GM19193 (cell line): ENCODE data around the gene CTSZ.

ENCODE experiments used
- POLR2A ChIP-seq: IDR thresholded peaks from 4 replicates; pipeline ENCODE4 v1.6.1; 2011; ENCODE audit not compliant: insufficient read depth, insufficient read length; ENCODE audit errors: extremely low read depth

CTSZ gene

DNA sequence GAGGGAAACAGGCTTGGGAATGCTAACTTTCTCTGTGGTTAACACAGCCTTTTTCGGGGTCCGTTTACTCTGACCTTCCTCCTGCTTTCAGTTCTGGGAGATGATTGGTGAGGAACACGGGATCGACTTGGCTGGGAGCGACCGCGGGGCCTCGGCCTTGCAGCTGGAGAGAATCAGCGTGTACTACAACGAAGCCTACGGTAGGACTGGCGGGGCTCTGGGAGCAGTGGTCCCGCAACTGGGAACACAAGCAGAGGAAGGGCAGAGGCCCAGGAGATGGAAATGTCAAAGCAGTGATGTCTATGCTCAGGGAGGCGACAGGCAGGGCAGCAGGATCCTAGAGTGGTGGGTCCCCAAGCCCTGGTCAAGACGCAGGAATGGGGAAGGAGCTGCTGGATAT lies 15.7 kb upstream of the CTSZ start:
- TF ChIP-seq POLR2A: no peak

DNA sequence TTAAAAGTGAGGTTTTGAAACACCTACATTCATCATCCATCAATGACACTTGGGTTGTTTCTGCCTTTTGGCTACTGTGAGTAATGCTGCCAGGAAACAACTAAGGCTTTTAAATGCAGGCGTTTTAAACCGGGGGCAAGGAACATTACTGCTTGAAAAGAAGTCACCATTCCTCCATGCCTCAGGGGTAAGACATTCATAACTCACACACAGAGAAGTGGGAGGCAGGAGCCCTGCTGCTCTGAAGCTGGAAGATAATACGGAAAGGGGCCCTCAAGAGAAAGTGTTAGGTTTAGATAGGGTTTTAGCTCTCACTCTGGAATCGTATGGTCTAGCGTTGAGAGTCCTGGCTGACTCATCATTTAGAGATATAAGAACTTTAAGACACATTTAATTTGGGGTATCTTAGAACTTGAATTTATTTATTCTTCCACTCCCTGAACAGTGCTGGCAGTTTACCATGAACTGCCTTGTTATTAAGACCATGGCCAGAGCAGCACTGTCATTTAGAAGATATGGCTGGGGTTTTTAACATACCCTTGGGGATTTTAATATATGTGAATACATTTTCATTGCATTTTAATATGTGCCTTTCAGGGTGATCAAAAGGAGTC lies 14.0 kb upstream of the CTSZ start:
- TF ChIP-seq POLR2A: no peak

DNA sequence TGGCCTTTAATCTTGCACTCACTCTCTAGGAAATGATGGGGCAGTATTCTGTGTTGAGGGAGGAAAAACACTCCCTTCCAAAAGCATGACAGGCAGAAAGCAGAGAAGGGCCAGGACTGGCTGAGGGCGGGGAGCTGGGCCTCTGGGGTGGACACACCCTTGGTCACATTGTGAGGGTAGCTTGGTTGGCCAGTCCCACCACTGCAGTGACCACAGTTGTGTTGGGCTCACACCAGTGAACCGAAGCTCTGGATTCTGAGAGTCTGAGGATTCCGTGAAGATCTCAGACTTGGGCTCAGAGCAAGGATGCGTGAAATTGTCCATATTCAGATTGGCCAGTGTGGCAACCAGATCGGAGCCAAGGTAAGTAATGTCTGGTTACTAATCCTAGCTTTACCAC lies 12.2 kb upstream of the CTSZ start, which contains the start of gene TUBB1:
TUBB1 (plus strand) TSS at position 213 of the 400 bp plus-strand sequence; CDS start at position 307, 94 bp downstream.
- TF ChIP-seq POLR2A: no peak

DNA sequence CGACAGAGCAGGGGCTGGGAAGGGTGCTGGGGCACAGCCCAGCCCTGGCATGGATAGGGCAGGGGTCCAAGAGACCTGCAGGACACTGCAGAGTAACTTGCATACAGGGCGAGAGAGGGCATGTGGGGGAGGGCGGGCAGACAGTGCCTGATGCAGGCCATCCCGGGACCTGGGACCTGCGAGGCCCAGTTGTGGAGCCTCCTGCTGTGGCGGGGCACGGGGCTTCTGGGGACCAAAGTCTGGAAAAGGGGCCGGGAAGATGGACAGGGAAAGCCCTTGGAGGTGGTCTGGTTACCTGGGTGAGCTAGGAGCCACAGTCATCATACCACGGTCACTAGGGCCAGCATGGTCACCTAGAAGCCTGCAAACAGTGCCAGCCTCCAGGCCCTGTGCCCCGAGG lies 11.8 kb upstream of the CTSZ start:
- no peak for TF ChIP-seq POLR2A

DNA sequence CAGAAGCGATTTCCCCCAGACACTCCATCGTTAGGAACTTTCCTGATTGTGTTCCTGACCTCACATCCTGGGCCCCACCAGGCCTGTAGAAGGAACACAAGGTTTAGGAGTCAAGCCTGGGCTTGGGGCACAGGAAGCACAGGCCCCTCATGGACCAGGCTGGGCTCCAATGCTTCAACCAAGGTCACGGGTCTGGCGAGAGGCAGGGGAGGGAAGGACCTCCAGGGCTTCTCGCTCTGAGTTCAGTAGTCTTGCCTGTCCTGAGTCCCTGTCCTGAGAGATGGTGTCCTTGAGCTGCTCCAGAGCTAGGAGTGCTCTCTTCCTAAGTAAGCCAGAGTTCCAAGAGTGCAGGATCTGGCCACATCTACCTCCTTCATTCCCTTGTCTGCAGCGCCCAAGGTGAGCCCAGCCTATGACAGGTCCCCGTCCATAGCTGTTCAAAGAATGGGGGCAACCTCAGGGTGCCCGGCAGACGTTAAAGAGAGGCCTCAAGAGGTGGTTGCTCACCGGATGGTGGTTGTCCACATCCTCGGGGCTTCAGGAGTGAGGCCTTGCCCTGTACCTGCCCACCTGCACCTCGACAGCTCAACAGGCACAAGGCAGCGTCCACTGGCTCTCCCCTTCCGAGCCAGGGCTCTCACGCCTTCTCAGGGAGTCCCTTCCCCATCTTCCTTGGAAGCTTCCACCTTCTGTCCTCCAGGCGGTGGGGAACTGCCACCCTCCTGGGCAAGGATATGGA lies 10.6 kb upstream of the CTSZ start:
- no peak for TF ChIP-seq POLR2A

DNA sequence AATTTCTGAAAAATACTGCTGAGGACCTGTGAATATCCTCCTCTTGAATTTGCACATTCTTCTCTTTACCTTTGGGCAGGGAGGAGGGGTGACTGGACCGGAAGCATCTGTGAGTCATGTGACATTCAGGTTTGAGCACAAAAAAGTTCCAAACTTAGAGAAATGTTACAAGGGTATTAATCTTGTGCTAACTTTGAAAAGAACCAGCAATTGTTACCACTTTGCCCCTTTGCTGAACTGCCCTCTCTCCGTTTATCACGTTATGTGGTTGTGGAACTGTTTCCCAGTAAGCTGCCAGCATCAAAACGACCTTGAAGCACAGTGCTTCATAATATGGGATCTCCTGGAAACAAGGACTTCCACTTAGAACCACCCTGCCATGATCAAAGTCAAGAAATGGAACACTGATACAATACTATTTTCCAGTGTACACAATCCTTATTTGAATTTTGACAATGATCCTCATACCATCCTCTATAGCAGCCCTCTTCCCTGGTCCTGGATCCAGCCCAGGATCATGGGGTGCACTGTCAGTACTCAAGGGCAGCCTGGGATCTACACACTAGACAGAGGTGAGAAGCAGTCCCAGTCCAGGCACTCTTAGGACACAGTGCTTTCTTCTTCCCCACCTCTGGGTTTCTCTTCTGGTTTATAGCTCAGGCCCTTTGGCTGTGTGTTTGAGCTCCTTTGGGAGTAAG lies 9.9 kb upstream of the CTSZ start:
- no peak for TF ChIP-seq POLR2A

DNA sequence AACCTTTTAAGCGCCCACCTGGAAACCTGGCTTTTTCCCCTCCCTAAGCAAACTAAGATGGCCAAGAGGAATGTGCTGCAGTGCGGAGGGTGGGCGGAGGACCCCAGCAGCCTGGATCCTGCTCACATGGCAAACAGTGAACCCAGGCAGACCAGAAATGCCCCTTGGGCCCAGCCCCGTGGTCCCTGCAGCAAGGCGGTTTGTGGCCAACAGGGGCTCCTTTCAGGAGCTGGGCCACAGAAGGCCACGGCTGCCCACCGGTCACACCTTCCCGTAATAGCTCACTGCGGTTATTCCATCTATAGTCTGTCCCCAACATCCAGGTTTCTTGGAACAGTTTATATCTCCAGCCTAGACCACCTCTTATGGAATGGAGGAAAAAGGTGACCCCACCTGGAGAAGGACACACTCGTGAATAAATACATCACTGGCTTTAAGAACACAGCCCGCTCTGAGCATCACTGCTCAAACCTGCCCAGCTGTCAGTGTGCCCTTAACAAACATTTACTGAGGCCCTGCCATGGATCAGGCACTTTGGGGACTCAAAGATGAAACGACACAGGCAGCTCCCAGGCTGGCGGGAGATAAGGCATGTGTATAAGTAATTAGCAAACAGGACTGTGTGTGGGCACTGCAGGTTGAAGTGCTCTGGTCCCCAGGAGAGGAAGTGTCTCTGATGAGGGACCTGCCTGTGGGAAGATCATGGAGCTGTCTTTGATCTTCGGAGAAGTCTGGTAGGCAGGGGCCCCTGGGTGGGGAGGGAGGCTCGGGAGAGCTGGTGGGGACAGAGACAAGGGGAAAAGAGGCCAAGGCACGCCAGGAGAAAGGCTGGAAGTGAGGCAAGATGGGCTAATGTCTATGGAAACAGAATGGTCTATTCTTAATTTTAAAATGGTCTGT lies 9.0 kb upstream of the CTSZ start:
- TF ChIP-seq POLR2A: no peak

DNA sequence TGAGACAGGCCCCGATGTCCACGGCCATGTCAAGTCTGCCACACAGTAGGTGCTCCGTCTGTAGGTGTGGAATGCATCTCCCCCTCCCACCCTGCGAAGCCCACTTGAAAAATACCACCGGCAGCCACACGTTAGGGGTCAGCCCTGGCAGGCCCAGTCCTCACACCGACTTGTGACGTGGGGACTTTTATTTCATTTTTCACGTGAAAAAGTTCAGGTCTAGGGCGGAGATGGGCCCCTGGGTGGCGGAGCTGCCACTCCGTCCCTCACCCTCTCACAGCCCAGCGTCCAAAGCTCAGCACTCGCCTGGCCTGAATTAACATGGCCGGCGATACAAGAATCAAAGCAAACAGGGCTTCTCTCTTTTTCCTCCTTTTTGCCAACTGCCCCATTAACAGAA lies 8.4 kb upstream of the CTSZ start:
- TF ChIP-seq POLR2A: no peak

DNA sequence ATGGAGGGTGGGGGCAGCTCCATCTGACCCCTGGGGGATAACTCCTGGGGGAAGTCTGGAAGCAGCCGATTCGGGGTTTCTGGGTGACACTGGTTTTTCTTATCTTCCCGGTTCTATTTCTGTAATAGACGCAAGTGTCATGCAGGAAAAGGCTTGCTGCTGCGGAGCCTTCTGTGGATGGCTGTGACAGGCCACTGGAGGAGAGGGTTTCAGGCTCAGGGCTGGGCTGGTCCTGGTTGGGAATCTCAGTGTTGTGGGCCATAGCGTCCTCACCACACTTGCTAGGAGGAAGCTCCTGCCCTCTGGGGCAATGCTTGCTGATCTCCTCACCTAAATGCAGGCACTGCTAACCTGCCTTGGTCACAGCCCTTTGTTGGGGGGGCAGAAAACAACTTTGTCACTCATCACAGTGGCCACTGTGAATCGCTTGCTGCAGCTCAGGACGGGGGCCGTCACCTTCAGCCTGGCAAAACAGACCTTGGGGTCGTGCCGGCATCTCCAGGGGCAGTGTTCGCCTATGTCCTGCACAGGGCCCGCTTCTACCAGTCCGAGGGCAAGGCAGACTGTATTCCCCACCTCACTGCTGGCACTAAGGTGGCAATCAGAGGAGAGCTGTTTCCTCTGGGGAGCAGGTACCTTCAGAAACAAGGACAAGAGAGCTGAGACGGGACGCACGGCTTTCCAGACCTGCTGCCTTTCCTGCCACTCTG lies 7.8 kb upstream of the CTSZ start:
- no peak for TF ChIP-seq POLR2A

DNA sequence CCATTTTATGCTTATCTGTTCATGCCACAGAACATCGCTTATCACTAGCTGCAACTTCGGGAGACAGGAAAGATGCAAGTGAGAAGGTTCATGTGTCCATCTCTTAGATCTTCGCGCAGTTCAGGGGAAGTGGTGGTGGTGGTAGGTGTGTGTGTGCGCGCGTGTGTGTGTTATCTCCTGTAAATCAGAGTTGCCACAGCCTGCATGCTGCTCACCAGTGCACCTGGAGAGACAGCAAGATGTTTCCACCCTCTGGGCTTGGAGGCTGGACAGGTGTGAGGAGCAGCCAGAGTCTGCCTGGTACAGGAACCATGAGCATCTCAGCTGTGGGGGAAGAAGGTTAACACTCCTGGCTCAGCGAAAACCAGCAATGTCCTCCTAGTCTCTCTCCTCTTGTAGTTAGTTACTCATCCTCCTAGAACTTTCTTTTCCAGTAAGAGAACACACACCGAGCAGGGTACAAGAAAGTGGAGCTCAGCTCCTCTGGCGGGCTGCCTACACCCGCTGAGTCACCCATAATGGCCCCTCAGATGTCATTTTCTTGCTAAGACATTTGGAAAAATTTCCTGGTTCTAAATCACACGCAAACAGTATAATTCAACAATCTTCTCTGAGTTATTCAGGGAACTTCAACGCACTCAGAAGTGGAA lies 7.0 kb upstream of the CTSZ start:
- no peak for TF ChIP-seq POLR2A

DNA sequence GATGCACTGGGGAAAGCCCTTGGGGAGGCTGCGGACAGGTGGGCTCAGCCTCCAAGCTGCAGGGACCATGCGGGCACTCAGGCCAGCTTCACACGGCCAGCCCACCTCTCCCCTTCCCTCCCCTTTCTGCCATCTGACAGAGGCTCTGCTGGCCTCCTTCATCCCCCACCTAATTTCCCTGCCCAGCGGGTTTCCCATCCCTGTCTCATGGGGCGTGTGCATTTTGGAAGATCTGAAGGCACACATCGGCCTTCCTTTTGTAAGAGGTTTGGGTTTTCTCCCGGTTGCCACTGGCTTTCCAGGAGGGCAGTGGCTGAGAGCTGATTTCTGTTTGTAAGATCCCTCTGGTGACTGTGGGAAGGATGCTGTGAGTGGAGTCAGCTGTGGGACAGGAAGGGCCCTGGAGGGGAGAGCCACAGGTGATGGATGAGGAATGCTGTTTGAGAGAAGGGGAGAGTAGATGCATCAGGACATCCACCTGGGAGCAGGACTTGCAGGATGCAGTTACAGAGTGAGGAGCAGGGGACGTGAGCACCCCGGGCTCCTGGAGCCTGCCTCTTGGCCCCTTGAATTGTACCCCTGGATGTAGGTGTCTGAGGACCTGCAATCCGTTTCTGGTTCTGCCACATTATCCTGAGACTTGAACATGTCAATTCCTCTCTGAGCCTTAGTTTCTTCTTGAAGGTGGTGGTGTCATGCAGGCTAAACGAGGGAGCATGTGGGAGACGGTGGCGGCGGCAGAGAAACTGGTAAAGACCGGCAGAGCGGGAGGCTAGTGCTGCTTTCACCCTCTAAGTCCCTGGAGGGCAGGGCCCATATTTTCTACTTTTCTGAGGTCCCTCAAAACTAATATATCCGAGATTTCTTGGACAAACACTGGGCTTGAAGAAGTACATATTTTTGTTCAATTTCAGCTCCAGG lies 6.2 kb upstream of the CTSZ start:
- no peak for TF ChIP-seq POLR2A

DNA sequence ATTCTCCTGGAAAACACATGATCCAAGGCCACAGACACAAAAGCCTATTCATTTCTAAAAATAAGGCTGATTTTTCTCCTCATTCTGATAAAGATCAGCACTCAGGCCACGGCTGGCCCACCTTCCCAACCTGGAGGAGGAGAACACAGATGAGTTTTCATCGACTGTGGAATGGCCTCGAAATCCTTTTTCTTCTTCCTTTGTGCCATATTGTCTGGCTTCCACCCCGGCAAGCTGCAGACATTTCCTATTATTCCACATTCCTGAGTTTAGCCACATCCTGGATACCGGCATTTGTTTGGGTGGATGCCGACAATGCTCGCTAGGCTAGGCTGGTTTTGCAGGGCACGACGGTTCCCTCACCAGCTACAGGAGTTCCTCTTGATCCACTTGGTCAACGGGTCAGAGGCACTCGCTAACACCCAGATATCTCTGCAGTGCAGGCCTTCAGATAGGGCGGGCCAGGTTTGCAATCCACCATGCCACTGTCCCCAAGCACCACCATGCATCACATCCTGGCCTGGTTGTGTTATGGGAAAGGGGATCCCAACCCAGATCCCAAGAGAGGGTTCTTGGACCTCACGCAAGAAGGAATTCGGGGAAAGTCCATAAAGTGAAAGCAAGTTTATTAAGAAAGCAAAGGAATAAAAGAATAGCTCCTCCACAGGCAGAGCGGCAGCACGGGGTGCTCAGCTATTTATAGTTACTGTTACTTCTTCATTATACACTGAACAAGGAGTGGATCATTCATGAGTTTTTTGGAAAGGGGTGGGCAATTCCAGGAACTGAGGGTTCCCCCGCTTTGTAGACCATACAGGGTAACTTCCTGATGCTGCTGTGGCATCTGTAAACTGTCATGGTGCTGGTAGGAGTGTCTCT lies 4.2 kb upstream of the CTSZ start:
- no peak for TF ChIP-seq POLR2A
